IMR-90 (cell line): ENCODE measurements around the gene EXPH5.

ENCODE experiments used
- CTCF ChIP-seq: conservative IDR thresholded peaks from 2 replicates; pipeline ENCODE4 v1.5.1; 2012; ENCODE audit warnings: mild to moderate bottlenecking, low read depth, low read length, improper control_type of control experiment
- FOS ChIP-seq: fragments of 150-350 bp; IDR thresholded peaks from 2 replicates; pipeline ENCODE4 v1.6.1; 2016; ENCODE audit warnings: low read depth, low read length
- MXI1 ChIP-seq: IDR thresholded peaks from 2 replicates; pipeline ENCODE4 v1.6.1; 2012; ENCODE audit warnings: low read depth, mild to moderate bottlenecking, low read length, moderate library complexity, borderline replicate concordance
- POLR2A ChIP-seq: IDR thresholded peaks from 2 replicates; pipeline ENCODE4 v1.6.1; 2012; ENCODE audit warnings: mild to moderate bottlenecking, low read depth, low read length
- RAD21 ChIP-seq: IDR thresholded peaks from 2 replicates; pipeline ENCODE4 v1.6.1; 2012; ENCODE audit warnings: low read length, improper control_type of control experiment
- USF2 ChIP-seq: fragments of 150-350 bp; IDR thresholded peaks from 2 replicates; pipeline ENCODE4 v1.6.1; 2017; ENCODE audit warnings: mild to moderate bottlenecking, antibody characterized with exemption, low read length, low read depth

DNA sequence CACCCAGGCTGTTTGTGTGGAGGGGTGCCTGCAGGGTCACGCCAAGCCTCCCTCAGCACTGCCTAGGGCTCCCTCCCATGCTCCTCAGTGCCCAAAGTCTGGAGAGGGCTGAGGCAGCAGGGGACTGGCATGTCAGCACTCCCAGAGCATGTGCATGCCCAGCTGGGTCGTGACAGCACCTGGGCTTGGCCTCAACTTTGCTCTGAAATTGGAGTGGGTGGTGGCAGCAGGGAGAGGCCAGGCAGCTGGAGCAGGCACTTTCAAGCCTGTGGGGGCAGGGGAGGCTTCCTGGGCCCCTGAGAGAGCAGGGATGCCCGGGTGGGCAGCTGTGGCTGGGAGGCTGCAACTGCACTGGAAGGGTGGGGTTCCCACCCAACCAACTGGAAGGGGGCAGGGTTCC, 35.7 kb upstream of the EXPH5 start:
- TF ChIP-seq FOS = no peak
- no peak for TF ChIP-seq CTCF
- TF ChIP-seq USF2 = no peak
- no peak for TF ChIP-seq MXI1
- no peak for TF ChIP-seq POLR2A
- no peak for TF ChIP-seq RAD21
